Activated CD8-positive, alpha-beta memory T cell treated with anti-CD3 and anti-CD28 coated beads for 36 hours (primary cell): ENCODE measurements around the gene FHOD3. TPM values are rescaled to one million over a fixed set of nuclear protein-coding genes. Genes with fewer than 3 reads are reported as not detected.

Source experiments
- CTCF ChIA-PET: fragments of 350-600 bp; sonication (Branson Sonifier 250); formaldehyde crosslinking; loops from one replicate; lab custom pipeline; 2021; ENCODE audit warnings: antibody characterized with exemption; lab: Charles Lee
- POLR2A ChIA-PET: fragments of 350-600 bp; sonication (Branson Sonifier 250); formaldehyde crosslinking; loops from one replicate; lab custom pipeline; 2021; ENCODE audit warnings: antibody characterized with exemption; lab: Charles Lee
- total RNA-seq, 2 experiments: library from RNA; stranded (reverse); gene quantifications; one replicate each; pipeline ENCODE4 v1.2.3, GENCODE V29; 2021

The FHOD3 gene
- total RNA-seq, 2 experiments from 2014 or later, result not detected

DNA sequence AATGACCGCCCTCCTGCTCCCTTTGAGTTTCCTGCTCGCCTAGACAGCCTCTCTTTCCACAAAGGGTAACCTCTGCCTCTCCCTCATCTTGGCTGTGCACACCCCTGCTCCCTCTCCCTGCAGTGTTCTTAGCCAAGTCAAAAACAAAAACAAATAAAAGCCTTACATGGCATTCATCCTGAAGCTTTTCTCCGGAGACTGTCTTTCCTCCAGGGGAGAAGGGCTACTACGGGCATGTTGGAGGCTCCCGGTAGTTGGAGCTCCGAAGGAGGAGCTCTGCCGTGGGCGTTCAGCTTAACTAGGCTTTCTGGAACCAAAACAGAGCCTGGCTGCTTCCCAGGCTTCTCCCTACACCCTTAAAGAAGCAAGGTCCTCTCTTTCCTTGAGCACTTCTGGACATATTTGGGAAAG is 427.1 kb downstream of the FHOD3 start:
- POLR2A ChIA-PET, result no interaction called here

DNA sequence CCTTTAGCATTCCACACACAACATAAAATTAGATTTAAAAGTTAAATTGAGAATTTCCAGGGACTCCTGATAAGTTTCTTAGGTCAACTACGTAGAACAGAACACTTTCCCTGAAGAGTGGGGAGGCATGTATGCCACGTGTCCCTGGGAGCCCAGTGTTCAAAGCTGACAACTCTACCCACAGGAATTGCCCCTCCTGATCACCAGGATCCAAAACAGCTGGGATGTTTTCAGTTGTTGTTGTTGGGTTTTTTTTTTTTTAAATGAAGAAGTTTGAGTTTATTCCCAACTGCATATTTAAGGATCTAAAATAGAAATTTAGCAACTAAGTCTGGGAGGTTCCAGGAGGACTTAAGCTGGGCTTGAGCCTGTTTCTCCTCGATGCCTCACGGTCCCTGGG is 430.8 kb downstream of the FHOD3 start:
- ChIA-PET POLR2A (no interaction called here), CTCF (no interaction called here)

More for the DNA sequence above, 427.1 kb downstream of the FHOD3 start:
- CTCF ChIA-PET, result no interaction called here

DNA sequence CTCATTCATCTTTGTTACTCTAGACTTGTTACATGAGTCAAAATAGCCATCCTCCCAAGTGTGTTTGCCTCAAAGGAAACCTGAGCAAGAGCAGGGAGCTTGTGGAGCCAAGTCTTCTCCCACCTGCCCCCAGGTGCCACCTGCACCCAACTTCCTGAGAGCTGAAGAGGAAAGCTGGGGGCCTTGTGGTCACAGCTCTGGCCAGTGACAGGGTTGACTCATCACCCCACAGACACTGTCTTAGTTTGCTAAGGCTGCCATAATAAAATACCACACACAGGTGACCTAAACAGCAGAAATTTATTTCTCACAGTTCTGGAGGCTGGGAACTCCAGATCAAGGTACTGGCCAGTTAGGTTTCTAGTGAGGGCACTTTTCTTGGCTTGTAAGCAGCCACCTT is 431.7 kb downstream of the FHOD3 start:
- ChIA-PET CTCF (no interaction called here), POLR2A (no interaction called here)

DNA sequence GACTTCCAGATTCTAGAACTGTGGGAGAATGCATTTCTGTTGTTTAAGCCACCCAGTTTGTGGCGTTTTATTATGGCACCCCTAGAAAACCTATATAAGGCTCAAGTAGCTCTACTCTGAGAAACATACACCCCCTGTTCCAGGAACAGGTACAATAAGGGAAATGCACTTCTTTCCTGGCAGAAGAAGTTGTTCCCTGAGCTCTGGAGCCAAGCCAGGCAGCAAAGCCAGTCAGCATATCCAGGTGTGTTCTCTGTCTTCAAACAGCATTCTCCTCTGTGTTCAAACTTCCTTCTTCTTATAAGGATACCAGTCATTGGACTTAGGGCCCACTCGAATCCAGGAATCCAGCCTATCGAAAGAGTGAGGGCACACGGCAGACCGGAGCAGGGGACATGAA is 434.8 kb downstream of the FHOD3 start:
- ChIA-PET POLR2A (no interaction called here), CTCF (no interaction called here)

DNA sequence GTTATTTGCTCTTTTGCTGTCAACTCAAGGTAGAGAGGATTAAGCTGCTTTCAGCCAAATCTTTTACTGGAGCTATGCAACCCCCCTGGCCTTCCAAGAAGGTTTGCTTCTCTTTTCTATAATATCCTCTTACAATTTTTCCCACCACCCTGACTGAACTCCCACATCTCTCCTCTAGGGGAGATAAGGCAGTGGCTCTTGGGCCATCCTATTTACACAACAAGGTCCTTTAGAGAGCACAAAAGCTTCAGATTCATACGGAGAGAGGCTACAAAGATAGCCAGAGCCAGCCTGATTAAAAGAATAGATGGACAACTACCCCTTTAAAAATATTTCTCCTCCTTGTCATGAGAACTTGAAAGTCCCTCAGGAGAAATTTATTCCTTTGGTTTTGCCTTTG is 435.6 kb downstream of the FHOD3 start:
- CTCF ChIA-PET, result no interaction called here
- POLR2A ChIA-PET, result no interaction called here

DNA sequence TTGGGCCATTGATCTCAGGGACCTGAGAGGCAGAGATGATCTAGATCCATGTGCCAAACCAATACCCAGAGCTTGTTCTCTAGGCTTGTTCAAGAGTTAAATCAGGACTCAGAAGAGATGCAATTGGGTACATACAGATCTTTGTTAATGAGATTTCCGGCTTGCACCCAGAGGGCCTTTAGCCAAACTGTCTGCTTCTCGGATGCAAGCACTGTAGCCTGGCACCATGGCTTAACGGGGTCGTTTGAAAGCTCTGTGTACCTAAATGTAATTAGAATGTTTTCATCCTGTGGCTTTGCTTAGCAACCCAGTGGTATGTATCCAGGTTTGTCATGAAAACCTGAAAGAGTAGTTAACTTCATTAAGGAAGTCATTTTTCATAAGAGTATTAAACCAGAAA is 437.1 kb downstream of the FHOD3 start:
- POLR2A ChIA-PET, result no interaction called here
- CTCF ChIA-PET, result no interaction called here

DNA sequence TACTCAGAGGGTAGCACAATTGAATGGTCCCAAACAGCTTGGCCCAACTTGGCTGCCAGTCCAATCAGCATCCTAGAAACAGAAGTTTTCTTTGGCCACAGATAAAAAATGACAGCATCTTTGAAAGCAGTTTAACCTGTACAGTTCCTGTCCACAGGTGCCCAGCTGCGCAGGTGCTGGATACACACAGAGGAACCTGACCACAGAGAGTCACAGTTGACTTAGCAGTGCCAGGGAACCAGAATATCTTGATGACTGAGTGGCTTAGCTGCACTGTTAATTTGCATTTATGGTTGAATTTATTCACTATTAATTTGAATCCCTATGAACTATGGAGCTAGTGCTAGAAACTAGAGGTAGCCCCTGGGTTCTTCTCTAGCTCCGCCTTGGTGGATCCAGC is 437.6 kb downstream of the FHOD3 start:
- ChIA-PET CTCF (interaction anchor here (1.1 kb wide), 1 partner anchor 164 kb away, joined by 3 read pairs; no protein-coding TSS in a partner anchor), POLR2A (no interaction called here)

DNA sequence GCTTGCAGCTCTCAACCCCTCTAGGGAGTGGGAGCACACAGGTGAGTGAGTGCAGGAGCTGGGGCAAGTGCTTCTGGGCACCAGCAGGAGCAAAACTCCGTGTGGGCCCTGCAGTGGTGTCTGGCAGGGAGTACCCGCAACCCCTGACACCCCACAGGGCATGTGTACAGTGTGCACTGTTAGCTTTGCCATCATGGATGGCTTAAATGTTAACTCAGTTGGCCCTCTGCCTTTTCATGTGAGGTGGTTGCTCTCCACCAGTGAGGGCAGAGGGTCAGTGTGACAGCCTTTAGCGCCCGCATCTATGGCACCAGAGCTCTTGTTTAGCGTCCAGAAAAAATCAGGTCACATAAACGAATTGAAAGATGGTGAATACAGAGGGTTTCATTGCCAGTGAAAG is 438.6 kb downstream of the FHOD3 start:
- ChIA-PET CTCF (interaction anchor here (1.1 kb wide), 1 partner anchor 163 kb away, joined by 3 read pairs; no protein-coding TSS in a partner anchor), POLR2A (no interaction called here)

DNA sequence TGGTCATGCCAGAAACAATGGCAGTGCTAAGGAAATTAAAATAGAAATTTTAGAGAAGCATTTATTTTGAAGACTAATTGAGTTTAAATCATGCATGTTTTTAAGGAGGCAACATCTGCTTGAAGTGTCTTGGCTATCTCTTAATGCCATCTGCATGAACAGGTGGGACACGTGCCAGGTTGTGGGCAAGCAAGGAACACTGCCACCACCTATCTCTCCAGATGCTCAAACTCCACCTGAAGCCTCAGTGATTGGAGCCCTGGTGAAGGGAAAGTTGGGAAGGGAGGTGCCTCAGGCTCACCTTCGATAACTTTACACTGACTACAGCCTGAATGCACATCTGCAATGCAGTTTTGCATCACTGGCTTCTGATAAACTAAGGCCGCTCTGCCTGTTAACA is 439.8 kb downstream of the FHOD3 start:
- ChIA-PET POLR2A (no interaction called here), CTCF (no interaction called here)

DNA sequence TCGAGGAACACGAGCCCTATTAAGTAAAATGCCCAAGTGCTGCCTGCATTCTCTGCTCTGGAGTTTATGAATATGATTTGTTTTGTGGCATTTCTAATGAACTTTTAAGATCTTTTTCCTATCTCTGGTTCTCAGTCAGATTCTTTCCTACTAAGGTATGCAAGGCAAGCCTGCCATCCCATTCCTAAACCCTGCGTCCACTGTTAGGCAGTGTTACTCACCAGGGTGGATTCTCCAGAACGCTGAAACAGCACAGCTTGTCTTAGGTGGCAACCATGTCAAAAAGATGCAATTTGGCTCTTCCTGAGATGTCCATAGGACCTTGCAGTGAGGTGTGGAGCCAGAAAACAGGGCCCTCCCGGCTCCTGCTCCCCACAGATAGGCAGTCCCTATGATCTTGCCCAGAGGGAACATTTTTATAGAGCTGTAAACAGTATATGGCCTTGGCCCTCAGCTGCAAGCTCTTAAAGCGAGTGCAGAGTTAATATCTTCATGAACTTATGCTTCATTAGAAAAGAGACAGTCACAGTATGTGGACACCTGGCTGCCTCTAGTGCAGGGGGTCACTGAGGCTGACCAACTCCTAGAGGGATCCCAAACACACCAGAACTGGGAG is 446.9 kb downstream of the FHOD3 start:
- CTCF ChIA-PET, result no interaction called here

DNA sequence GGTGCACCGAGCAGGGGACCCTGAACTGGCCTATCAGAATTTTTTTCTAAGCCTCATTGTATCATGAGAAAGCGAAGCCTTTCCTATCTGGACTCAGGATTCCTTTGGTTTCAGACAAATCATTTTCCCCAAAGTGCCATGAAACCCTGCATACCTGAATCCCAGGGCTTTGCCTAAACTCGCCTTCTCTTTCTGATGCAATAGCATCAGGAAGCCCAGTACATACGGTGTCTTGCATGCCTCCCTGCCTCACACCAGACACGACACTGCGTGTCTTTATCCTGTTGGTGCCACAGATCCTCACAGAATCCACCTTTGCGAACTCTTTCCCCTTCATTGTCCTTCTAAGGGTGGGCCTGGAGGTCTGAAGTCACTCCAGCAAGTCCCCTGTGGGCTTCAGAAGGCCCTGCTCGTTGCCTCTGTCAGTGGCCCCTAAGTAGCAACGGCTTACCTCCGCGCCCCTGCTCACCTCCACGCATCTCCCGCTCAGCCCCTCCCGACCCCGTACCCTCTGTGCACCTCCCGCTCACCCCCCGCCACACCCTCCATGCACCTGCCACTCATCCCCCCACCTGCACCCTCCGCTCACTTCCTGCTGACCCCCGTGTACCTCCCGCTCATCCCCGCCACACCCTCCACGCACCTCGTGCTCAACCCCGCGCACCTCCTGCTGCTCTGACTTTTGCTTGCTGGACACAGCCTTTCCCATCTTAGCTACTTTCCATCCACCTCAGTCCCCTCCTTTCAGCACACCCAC is 447.9 kb downstream of the FHOD3 start:
- ChIA-PET CTCF (no interaction called here), POLR2A (no interaction called here)

More for the DNA sequence above, 446.9 kb downstream of the FHOD3 start:
- POLR2A ChIA-PET, result no interaction called here

DNA sequence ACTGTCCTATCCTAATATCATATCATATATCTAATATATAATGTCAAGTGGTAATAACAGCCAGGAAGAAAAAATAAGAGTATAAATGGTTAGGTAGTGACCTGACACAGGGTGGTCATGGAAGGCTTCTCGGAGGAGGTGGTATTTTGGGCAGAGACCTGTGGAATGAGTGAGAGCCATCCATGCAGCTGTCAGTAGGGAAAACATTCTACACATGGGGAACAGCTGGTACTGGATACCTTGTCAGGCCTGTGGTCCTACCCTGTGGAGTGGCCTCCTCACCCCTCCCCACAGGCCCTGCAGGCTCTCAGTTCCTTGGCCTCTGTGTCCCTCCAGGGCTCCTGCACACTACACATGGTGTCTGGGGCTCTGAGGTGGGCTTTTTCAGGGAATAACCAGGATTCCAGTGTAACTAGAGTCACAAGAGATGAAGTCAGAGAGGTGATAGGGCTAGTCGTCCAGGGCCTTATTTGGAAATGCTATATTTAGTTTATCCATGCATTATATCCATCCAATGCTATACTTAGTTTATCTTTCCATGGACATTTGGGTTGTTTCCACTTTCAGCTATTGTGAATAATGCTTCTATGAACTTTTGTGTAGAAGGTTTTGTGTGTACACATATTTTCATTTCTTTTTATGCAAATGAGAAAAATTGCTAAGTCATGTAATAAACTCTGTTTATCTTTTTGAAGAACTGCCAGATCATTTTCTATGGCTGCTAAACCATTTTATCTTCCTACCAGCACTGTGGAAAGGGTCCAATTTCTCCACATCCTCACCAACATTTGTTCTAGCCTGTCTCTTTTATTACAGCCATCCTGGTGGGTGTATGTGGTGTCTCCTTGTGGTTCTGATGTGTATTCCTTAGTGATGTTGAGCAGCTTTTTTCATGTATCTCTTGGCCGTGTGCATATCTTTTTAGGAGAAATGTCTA is 455.7 kb downstream of the FHOD3 start:
- POLR2A ChIA-PET, result no interaction called here
- CTCF ChIA-PET, result no interaction called here

DNA sequence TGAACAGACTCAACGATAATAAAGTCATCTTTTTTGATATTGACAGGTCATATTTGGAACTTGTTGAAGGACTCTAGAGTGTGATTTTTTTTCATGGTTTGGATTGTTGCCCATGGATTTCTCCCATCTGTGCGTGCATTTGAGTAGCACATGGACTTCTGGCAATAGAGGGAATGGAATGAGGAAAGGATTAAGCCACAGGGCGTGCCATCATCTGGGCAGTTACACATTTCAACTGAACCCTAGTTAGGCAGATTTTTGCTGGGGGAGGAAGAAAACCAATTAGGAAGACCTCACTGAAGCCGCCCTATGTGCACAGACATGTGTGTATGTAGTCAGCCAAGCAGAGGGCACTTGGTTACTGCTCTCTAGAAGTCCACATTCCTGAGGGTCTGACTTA is 458.7 kb downstream of the FHOD3 start:
- CTCF ChIA-PET, result no interaction called here
- POLR2A ChIA-PET, result no interaction called here

DNA sequence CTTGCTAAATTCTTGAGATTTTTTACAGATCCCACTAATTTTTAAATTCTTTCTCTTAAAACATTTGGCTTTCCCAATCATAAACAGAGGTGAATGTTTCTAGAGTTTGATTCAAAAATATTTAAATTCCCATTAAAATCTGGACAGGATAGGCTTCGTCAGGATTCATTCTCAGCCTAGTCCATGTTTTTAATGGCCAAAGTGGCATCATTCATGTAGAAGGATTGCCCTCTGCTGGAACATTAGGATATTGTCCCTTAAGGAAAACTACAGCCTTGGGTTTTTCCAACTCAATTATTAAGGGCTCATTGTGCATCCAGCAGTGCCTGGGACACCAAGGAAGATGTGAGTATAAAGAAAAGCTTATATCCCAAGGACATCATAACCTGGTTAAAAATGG is 459.6 kb downstream of the FHOD3 start:
- ChIA-PET POLR2A (no interaction called here), CTCF (no interaction called here)

DNA sequence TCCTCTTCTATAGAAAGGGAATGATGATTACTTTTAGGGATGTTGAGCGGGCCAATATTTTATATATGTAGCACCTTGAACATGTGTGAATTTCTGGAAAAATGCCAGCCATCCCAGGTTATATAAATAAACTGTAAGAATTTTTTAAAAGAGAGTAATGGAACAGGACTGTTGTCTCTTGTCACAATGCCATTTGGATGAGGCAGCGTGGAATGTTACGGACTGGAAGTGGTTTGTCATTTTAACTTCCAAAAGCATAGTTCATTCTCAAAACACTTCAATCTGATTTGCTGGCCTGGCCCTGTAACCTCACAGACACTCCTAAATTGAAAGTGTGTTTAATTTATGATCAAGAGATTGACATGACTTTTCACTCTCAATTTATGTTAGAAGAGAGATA is 460.5 kb downstream of the FHOD3 start:
- POLR2A ChIA-PET, result no interaction called here
- CTCF ChIA-PET, result no interaction called here

DNA sequence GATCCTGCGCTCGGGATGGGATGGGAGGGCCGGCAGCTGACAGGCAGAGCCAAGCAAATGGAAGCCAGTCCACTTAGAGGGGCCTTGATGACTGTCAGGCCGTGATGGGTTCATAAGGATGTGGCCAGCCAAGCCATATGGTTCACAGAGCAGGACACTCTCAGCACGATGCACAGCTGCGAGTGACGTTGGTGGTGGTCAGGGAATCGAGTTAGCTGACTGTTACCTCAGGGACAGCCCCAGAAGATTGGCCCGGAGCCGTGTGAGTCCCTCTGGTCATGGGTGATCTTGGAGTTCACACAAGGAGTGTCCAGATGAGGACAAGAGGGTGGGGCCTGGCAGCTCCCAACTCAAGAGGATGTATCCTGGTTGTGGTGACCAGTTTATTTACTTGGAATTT is 461.1 kb downstream of the FHOD3 start:
- CTCF ChIA-PET, result no interaction called here
- POLR2A ChIA-PET, result no interaction called here

DNA sequence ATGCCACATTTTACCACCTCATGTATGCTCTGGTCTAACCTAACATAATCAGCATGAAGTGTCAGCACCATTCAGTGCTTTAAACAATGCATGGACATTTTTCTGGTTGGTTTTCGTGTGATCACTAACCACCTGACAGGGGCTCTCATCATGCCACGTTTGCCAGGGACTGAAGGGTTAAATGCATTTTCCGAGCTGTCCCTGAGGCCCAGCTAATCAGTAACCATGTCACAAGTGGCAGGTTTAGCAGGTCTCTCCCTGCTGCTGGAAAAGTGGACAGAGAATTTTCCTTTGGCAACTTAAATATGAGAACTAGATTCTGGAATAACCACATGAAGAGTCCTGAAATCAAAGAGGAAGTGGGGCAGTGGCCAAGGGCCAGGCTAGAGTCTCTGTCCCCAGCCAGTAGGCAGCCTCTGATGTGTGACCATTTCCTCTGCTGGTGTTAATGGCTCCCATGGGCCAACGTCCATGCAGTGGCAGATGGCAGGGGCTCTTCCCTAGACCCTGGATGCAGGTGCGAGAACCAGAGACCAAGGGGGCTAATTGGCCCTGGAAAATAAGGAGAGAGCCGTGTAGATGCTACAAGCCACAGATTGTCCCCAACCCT is 461.8 kb downstream of the FHOD3 start:
- CTCF ChIA-PET, result no interaction called here
- POLR2A ChIA-PET, result no interaction called here

DNA sequence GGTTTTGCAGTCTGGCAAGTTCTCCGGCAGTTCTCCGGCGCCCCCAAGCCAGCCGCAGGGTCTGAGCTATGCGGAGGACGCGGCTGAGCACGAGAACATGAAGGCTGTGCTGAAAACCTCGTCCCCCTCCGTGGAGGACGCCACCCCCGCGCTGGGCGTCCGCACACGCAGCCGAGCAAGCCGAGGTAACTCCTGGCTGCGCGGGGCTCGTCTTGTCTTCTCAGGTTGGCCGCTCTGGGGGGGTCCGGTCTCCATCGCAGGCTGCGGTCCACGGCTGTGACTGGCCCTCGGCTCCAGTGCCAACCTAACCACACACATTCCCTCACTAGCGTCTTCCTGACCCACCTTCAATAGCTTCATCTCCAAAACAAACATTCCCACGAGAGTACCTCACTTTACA is 463.1 kb downstream of the FHOD3 start:
- ChIA-PET POLR2A (no interaction called here), CTCF (no interaction called here)

DNA sequence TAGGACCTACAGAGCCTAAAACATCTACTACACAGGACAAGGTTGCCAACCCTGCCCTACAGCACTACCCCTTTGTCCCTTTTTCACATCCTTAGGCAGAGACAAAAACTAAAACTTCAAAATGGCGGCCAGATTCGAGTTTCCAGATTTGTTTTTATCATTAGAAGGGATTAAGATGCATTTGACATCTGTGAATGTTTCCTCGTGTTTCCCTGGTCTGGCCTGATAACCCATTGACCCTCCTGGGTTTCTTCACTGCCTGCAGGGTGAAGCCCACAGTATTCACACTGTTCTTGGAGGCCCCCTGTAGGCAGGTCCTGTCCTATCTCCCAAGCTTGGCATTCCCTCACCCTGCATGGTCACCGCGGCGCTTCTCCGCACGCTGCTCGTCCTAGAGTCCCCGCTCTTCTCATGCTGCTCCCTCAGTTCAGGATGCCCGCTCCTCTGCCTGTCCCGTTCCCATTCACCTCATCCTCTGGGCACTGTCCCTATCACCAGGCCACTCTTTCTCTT is 463.7 kb downstream of the FHOD3 start:
- POLR2A ChIA-PET, result no interaction called here
- CTCF ChIA-PET, result no interaction called here

DNA sequence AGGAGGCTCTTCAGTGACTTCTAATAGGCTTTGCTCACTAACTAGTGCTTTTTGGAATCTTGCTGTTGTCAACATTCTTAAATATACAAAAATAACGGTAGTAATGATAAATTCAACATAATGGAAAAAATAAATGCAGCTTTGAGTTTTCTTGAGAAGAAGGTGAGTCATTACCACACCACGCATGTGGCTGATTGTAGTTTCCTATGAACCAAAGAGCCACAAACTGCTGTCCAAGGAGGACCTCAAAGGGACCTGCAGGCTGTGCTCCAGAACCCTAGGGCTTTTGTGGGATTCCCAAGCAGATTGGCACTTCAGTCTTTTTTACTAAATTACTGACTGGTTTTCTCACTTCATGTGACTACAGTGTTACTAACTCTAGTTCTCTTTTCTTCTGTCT is 464.6 kb downstream of the FHOD3 start:
- ChIA-PET POLR2A (no interaction called here), CTCF (no interaction called here)
